Stimulated activated CD8-positive, alpha-beta memory T cell treated with anti-CD3 and anti-CD28 coated beads, Interleukin-12 subunit alpha, Interleukin-12 subunit beta, amount 100 ng/mL, for 24 hours (primary cell): ENCODE data around the gene PRELID2.
"Not testable (repeated sequence)": the region's sequence is repeated elsewhere in the genome, so short reads cannot be mapped to it uniquely, and the experiment has no call there.

Source experiments
- DNase-seq: peaks from one replicate; pipeline ENCODE4 v3.0.0-alpha.2; 2020; ENCODE audit errors: extremely low read depth

Gene PRELID2

DNA sequence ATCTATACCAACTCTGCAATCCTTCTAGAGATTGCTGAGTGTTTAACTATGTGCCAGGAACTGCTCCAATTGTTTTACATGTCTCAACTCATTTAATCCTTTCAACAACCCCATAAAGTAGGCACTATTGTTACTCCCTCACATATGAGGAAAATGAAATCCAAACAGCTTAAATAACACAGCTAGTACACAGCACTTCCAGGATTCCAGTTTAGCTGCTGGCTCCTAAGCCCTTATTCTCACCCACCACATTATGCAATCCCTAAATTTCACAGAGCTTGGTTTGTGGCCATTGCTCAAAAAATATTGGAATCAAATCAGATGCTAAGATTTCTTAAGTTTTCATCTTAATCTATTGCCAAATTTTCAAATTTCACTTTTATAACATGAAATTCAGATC, 84.9 kb downstream of the PRELID2 start:
- no peak for DNase-seq

DNA sequence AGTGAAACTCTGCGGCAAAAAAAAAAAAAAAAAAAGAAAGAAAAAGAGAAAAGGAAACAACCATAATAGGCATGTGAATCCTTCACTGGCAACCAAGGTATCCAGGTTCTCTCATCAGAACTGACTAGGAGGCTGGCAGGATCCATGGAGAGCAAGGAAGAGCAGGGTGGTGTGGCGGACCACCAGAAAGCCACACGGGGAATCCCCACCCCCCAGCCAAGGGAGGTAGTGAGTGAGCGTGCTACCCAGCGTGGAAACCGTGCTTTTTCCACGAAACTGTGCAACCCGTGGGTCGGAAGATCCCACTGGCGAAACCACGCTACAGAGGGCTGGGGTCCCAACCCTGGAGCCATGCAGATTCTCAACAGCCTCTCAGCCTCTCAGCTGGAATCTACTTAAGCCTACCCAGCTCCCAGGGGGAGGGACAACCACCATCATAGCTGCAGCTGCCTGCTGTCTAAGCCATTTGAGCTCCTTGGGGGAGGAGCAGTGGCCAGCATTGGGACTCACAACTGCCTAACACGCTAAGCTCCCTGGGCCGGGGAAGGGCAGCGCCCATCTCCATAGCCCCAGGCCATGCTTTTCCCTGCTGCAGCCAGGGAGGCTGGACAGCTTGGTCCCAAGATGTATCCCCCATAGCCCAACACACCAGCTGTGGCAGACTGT, 91.6 kb downstream of the PRELID2 start:
- no peak for DNase-seq

DNA sequence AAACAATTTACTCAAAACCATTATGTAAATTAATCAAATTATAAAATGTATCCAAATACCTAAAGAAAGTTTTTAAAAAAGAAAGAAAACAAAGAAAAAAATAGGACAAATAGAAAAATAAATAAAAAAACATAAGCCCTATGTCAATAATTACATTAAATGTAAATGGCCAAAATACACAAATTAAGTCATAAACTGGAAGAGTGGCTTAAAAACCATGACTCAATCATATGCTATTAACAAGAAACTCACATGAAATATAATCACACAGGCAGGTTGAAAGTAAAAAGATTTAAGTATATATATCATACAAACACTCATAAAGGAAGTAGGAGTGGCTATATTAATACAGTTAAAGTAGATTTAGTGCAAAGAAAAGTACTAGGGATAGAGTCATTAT, 95.3 kb downstream of the PRELID2 start:
- DNase-seq = no peak

DNA sequence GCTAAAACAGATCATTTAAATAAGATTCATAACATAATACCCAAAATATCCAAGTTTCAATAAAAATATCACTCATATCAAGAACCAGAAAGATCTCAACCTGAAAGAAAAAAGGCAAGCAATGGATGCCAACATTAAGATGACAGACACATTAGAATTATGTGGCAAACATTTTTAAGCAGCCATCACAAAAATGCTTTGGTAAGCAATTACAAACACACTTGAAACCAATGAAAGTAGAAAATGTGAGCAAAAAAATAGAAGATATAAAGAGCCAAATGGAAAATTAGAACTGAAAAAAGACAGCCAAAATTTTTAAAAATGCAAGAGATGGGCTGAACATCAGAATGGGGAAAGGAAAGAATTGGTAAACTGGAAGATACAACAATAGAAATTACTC, 96.9 kb downstream of the PRELID2 start:
- no peak for DNase-seq

DNA sequence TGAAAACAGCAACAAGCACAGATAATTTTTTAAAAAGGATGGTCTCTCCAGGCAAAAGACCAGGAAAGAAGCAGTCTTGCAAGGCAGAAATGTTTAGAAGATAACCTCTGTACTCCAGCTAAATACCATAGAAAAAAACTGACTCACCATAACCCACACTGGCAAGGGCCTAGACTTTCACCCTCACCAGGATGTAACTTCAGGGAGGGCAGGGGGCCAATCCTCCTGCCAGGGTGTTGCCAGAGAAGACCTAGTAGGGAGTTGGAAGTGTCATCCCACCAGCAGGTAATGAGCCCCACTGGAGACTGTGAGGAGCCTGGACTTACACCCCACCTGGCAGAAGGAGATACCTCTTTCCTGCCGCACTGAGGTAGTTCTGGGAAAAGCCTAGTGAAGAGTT, 97.6 kb downstream of the PRELID2 start:
- DNase-seq = no peak

DNA sequence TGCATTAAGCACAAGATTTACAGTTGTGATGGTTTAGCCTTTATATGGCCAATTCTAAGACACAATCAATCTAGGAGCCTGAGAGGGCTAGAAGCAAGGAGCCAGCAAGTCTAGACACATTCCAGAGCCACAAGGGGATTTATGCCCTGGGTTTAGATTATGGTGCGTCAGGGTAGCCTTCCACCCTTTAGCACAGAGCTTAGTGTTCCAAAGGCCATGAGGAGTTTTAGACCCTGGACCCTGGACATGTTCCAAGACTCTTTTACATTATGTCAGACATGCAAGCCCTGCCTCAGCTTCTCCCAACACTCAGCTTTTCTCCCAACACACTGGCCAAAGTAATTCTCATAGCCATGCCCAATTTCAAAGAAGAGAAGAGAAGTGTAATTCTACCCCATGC, 105.2 kb downstream of the PRELID2 start:
- DNase-seq = not testable (repeated sequence)

DNA sequence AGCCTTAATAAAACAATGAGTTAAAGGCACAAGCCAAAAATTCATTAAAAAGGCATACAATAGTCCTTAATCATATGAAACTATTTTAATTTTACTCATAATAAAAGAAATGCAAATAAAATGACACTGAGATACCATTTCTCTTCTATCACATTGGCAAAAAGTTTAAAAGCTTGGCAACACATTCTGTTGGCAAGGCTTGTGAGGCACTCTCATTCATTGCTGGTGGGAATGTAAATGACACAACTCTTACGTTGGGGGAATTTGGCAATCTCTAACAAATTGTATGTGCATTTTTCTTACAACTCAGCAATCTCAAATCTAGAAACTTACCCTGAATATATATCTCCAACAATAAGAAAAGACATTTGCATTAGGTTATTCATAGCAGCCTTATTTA, 111.6 kb downstream of the PRELID2 start:
- no peak for DNase-seq

DNA sequence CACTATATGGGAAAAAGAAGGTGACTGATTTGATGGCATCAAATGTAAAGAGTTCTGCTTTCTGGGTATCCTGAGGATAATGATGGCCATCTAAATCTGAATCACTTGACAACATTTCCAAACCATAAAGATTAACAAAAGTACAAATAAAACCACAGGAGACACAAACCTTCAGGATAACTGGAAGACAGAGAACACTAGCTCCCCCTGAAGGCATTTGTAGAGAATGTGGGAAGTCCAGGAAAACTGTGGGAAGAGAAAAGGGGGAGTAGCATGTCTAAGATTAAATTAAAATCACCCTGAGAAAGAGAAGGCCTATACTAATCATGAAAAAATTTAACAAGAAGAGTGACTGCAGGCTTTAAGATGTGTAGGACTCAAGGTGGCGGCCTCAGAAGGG, 116.2 kb downstream of the PRELID2 start:
- DNase-seq = no peak

DNA sequence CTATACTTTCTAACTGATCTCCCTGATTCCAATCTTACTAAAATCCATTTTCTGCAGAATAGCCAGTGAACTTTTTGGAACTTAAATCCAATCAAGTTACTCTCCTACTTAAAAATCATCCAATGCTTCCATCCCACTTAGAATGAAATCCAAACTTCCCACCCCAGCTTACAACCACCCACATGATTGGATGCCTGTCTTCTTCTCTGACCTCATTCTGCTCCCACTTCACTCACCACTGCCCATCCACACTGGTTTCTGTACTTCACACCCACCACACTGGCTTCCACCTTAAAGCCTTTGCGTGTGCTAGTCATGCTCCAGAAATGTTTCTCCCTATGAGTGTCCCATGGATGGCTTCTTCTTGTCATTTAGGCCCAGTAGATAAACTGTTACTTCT, 119.7 kb downstream of the PRELID2 start:
- no peak for DNase-seq

DNA sequence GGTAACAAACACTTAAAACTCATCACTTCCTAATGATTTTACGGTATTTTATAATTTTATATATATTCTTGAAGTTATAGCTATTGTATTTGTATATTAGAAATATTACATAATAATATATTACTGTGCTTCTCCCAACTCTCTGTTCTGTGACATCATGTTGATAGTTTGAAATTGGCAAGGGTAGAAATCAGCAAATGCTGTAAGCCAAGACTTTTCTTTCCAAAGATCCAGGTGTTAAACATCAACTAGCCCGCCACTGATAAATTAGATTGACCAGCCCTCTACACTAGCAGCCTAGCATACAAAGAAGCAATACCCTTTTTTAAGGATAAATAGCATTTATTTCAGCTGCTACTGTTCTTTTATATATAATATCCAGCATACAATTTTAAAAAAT, 122.9 kb downstream of the PRELID2 start:
- DNase-seq = no peak

DNA sequence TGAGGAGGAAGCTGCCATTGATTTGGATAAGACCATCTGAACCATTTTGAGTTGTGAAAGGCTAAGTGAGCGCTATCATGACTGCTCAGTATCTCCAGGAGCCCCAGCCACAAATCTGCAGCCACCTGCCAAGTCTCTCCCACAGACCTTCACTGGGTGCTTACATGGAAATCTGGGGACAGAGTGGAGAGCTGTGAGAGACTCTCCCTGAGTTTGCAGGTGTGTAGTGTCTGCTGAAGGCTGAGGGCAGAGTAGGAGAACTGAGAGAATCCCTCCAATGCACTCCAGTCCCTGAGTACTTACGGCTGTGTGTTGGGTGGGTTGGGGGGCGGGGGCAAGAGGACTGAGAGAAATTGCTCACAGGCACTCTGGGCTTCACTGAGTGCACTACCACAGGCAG, 123.7 kb downstream of the PRELID2 start:
- no peak for DNase-seq
